H1 (cell line): Measurements from ENCODE around the gene ACP6. TPM values are rescaled to one million over a fixed set of nuclear protein-coding genes. Genes with fewer than 3 reads are reported as not detected.

Source experiments
- RXRA ChIP-seq: IDR thresholded peaks from 2 replicates; pipeline ENCODE4 v1.6.1; 2011; ENCODE audit warnings: low read depth, mild to moderate bottlenecking, low read length, moderate library complexity; ENCODE audit not compliant: insufficient read depth
- SIN3A ChIP-seq, 2 experiments: IDR thresholded peaks in 1 of 2; conservative IDR thresholded peaks in 1 of 2; 2 replicates each; pipeline ENCODE4 v1.6.1; 2011 to 2012; ENCODE audit warnings: low read length in 2 of 2, improper control_type of control experiment in 1 of 2, low read depth in 1 of 2, mild to moderate bottlenecking in 1 of 2
- SIRT6 ChIP-seq: IDR thresholded peaks from one replicate; pipeline ENCODE4 v1.7.1; 2012; ENCODE audit warnings: low read length, inconsistent platforms
- polyA plus RNA-seq, 7 experiments: library from polyadenylated mRNA; depleted of rRNA in 3 of 7; stranded (reverse) in 5 of 7; unstranded in 2 of 7; fragments of >200 nt in 5 of 7; fragments of 200-250 nt in 2 of 7; gene quantifications; 1 replicate in 5 of 7; 2 replicates in 1 of 7; 4 replicates in 1 of 7; pipeline versions ENCODE4 v1.2.1 to v1.2.3, GENCODE V29; 2011 to 2013; ENCODE audit warnings: missing spikeins in 2 of 7, mixed read lengths in 2 of 7
- total RNA-seq: library from RNA; stranded (reverse); fragmentation: NEBNext Ultra II Directional; extraction: Animal tissue kit (Norgen Biotek cat#: 25700); gene quantifications from 2 replicates; pipeline ENCODE4 v1.2.1, GENCODE V29; 2021
- TF ChIP-seq, protein P1 (sequence below): fragments of 300-600 bp; sonication (generic); IDR thresholded peaks from 2 replicates; pipeline ENCODE4 v1.7.1; 2012; ENCODE audit warnings: low read length, moderate library complexity, mild to moderate bottlenecking, inconsistent platforms; ENCODE audit not compliant: insufficient replicate concordance
- TF ChIP-seq, protein P2 (sequence below): IDR thresholded peaks from 2 replicates; pipeline ENCODE4 v1.6.1; 2012; ENCODE audit warnings: low read length, inconsistent platforms

ACP6 gene
- total and polyA plus RNA-seq, 2 of the 8 experiments (the other 6 are each of a cell fraction or from before 2014, with no cell fraction given): 11.4 to 17.7 TPM

DNA sequence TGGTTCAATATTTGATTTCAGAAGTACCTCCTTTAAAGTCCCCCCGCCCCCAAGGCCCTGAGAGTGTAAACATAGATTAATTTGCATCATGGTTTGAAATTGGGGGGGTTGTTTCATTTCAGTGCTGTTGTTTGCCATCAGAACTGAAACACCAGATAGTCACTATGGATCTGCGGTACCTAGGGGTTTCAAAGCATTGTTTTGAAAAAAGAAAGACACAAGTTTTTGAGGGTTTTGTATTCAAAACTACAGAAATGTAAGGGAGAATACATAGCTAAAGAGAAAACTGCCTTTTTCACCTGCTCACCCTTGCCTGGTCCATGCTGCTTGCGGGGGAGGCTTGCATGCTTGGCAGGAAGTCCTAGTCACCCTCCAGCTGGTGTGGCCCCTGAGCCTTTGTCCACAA lies 59.3 kb downstream of the ACP6 start (continued):
- TF ChIP-seq, protein P1, sequence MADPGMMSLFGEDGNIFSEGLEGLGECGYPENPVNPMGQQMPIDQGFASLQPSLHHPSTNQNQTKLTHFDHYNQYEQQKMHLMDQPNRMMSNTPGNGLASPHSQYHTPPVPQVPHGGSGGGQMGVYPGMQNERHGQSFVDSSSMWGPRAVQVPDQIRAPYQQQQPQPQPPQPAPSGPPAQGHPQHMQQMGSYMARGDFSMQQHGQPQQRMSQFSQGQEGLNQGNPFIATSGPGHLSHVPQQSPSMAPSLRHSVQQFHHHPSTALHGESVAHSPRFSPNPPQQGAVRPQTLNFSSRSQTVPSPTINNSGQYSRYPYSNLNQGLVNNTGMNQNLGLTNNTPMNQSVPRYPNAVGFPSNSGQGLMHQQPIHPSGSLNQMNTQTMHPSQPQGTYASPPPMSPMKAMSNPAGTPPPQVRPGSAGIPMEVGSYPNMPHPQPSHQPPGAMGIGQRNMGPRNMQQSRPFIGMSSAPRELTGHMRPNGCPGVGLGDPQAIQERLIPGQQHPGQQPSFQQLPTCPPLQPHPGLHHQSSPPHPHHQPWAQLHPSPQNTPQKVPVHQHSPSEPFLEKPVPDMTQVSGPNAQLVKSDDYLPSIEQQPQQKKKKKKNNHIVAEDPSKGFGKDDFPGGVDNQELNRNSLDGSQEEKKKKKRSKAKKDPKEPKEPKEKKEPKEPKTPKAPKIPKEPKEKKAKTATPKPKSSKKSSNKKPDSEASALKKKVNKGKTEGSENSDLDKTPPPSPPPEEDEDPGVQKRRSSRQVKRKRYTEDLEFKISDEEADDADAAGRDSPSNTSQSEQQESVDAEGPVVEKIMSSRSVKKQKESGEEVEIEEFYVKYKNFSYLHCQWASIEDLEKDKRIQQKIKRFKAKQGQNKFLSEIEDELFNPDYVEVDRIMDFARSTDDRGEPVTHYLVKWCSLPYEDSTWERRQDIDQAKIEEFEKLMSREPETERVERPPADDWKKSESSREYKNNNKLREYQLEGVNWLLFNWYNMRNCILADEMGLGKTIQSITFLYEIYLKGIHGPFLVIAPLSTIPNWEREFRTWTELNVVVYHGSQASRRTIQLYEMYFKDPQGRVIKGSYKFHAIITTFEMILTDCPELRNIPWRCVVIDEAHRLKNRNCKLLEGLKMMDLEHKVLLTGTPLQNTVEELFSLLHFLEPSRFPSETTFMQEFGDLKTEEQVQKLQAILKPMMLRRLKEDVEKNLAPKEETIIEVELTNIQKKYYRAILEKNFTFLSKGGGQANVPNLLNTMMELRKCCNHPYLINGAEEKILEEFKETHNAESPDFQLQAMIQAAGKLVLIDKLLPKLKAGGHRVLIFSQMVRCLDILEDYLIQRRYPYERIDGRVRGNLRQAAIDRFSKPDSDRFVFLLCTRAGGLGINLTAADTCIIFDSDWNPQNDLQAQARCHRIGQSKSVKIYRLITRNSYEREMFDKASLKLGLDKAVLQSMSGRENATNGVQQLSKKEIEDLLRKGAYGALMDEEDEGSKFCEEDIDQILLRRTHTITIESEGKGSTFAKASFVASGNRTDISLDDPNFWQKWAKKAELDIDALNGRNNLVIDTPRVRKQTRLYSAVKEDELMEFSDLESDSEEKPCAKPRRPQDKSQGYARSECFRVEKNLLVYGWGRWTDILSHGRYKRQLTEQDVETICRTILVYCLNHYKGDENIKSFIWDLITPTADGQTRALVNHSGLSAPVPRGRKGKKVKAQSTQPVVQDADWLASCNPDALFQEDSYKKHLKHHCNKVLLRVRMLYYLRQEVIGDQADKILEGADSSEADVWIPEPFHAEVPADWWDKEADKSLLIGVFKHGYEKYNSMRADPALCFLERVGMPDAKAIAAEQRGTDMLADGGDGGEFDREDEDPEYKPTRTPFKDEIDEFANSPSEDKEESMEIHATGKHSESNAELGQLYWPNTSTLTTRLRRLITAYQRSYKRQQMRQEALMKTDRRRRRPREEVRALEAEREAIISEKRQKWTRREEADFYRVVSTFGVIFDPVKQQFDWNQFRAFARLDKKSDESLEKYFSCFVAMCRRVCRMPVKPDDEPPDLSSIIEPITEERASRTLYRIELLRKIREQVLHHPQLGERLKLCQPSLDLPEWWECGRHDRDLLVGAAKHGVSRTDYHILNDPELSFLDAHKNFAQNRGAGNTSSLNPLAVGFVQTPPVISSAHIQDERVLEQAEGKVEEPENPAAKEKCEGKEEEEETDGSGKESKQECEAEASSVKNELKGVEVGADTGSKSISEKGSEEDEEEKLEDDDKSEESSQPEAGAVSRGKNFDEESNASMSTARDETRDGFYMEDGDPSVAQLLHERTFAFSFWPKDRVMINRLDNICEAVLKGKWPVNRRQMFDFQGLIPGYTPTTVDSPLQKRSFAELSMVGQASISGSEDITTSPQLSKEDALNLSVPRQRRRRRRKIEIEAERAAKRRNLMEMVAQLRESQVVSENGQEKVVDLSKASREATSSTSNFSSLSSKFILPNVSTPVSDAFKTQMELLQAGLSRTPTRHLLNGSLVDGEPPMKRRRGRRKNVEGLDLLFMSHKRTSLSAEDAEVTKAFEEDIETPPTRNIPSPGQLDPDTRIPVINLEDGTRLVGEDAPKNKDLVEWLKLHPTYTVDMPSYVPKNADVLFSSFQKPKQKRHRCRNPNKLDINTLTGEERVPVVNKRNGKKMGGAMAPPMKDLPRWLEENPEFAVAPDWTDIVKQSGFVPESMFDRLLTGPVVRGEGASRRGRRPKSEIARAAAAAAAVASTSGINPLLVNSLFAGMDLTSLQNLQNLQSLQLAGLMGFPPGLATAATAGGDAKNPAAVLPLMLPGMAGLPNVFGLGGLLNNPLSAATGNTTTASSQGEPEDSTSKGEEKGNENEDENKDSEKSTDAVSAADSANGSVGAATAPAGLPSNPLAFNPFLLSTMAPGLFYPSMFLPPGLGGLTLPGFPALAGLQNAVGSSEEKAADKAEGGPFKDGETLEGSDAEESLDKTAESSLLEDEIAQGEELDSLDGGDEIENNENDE: no peak
- TF ChIP-seq SIRT6 (no peak), RXRA (no peak), SIN3A (conservative IDR thresholded peaks at IDR 0.05 in 1 of 2, IDR thresholded peaks at IDR 0.05 in 1 of 2; ENCODE audit: low read depth in 1 of 2, low read length in 2 of 2) (no peak)
- TF ChIP-seq, protein P2, sequence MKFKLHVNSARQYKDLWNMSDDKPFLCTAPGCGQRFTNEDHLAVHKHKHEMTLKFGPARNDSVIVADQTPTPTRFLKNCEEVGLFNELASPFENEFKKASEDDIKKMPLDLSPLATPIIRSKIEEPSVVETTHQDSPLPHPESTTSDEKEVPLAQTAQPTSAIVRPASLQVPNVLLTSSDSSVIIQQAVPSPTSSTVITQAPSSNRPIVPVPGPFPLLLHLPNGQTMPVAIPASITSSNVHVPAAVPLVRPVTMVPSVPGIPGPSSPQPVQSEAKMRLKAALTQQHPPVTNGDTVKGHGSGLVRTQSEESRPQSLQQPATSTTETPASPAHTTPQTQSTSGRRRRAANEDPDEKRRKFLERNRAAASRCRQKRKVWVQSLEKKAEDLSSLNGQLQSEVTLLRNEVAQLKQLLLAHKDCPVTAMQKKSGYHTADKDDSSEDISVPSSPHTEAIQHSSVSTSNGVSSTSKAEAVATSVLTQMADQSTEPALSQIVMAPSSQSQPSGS: no peak
